ENCODE data around the gene ABCA4.

ABCA4 gene

GRCh38 chr1:94090761-94091160 lies 30.2 kb downstream of the ABCA4 start:
- in situ Hi-C loops (cut with HindIII; ENCODE audit: low sequenced_read_pairs) = no loop called here

DNA sequence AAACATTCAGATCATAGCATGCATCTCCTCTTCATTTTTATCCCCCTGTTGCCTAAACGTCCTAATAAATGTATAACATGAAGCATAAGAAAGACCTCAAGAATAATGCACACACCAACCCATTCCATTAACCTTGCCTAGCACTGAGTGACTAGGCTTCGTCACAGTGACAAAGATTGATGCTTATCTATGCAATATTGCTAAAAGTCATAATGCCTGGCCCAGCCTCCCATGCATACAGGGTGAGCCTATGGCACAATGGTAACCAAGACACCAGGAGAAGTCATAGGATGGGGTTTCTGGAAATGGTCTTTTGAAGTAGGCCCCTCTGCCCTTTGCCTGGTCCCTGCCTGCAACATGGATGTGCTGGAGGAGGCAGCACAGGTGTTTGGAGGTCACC lies 33.8 kb downstream of the ABCA4 start:
- in situ Hi-C loops (cut with HindIII; ENCODE audit: low sequenced_read_pairs) = no loop called here

- in situ Hi-C loops (cut with HindIII; ENCODE audit: low sequenced_read_pairs) = no loop called here
These were observed 36.4 kb downstream of the ABCA4 start for GRCh38 chr1:94084547-94084946.

- in situ Hi-C loops (cut with HindIII; ENCODE audit: low sequenced_read_pairs) = no loop called here
These were observed 36.9 kb downstream of the ABCA4 start for GRCh38 chr1:94084085-94084484.

DNA sequence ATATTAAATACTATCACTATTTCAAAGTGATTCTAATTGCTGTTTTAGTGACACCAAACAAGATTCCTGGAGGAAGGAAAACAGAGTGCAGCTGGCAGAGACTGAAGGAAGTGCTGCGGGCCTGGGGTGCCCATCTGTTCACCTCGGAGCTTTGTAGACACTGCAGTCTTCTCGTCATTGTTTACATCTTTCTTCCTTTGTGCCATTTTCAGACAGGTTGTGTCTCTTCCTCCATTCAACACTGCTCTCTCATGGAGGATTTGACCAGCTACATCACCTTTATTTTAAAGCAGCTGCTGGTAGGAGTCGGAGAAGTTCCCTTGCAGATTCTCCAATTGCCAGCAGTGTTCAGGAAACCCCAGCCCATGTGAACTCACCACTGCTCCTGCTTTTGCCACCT lies 37.3 kb downstream of the ABCA4 start:
- in situ Hi-C loops (cut with HindIII; ENCODE audit: low sequenced_read_pairs) = no loop called here

DNA sequence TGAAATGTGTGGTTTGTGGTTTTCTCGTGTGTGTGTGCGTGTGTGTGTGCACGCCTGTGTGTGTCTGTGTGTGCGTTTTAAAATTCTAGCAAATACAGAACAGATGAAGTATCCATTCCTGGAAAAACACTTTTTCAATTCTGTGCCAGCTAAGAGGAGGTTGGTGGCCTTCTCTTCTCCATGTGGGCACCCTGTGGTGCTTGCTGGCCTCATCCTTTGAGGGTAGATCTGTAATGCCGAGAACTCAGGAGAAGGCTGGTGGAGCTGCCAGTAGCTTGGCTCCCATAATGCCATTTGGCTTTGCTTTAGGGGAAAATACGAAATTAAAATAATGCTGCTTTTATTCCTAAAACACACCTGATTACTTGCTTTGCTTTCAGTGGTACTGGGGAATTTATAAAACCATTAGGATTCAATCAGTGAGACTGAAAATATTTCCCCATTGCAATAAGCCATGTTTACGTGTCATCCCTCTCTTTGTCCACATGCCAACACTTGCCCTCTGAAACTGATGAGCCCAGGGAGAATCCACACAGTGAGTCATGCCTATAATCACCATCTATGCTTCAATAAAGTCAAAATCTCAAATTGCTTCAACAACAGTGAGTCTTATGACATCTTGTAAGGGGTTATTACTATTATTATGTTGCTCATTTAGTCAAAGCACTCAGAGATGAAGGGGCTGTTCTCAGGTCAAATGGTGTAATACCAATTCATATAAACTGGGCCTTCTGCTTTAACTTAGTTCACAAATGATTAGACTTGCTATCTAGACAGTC lies 39.2 kb downstream of the ABCA4 start:
- in situ Hi-C loops (cut with HindIII; ENCODE audit: low sequenced_read_pairs) = no loop called here

GRCh38 chr1:94079989-94080388 lies 41.0 kb downstream of the ABCA4 start:
- in situ Hi-C loops (cut with HindIII; ENCODE audit: low sequenced_read_pairs) = loop anchor here (5.0 kb wide), 3 partner anchors 43 to 97 kb away; no protein-coding TSS in a partner anchor

- in situ Hi-C loops (cut with HindIII; ENCODE audit: low sequenced_read_pairs) = loop anchor here (5.0 kb wide), 3 partner anchors 42 to 98 kb away; no protein-coding TSS in a partner anchor
These were observed 41.6 kb downstream of the ABCA4 start for GRCh38 chr1:94079080-94079940.

DNA sequence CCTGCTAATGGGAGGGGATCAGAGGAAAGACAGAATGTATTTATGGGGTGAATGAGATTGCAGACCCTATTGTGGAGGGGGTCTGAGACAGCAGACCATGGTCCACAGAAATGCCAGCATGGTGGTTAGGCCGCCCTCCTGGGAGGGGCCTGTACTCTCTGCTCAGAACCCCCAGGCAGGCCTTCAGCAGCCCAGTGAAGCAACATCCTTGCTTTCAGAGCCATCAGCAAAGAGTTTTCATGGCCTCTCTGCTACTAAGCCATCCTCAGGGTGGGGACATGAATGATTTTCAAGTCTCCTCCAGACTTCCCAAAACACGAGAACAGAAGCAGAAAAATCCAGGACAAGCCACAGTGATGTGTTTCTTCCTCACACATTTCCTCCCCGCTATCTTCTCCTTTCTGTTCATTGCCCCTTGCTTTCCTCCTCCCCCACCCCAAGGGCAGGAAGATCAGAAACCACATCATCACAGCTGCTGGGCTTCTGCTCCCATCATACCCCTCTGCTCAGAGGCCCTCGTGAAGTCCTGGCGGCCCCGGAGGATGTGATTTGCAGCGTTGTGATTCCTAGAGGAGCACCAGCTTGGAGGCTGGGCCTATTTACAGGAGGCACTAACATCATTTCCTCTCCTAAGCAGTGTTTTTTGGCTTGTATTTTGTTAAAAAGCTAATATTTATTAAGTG lies 48.0 kb downstream of the ABCA4 start:
- in situ Hi-C loops (cut with HindIII; ENCODE audit: low sequenced_read_pairs) = no loop called here

DNA sequence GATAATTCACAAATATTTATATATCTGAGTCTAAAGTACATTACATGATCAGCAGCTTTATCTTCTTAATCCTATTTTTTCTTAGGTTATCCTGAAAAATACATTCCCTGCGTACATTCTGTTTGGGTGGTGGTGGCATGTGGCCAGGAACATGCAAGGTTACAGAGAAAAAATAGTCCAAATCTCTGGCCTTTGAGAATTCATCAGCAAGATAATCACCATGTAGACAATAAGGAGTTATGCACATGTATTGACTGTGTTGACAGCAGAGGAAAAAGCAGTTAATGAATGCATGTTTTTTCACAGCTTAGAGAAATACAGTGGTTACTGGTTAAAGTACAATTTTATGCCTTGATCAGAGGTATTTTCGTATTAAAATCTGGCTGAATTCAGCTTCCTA lies 49.0 kb downstream of the ABCA4 start:
- in situ Hi-C loops (cut with HindIII; ENCODE audit: low sequenced_read_pairs) = no loop called here

DNA sequence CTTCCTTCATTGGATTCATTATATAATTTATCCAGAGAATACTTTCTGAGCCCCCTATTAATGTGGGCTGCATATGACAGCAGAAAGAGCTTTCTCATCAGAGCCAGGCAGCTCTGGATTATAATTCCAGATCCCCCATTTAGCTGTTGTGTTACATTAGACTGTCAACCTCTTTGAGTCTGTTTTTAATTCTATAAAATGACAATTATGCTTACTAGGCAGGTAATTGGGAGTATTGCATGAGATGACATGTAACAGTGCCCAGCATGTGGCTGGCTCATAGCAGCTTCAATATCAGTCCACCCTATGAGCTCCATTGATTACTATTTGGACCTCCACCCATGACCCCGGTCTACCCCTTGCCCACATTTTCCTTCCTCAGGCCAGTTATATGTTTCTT lies 49.6 kb downstream of the ABCA4 start:
- in situ Hi-C loops (cut with HindIII; ENCODE audit: low sequenced_read_pairs) = no loop called here

GRCh38 chr1:94070865-94071264 lies 50.1 kb downstream of the ABCA4 start:
- in situ Hi-C loops (cut with HindIII; ENCODE audit: low sequenced_read_pairs) = no loop called here

GRCh38 chr1:94069919-94070285 lies 51.0 kb downstream of the ABCA4 start:
- in situ Hi-C loops (cut with HindIII; ENCODE audit: low sequenced_read_pairs) = no loop called here

DNA sequence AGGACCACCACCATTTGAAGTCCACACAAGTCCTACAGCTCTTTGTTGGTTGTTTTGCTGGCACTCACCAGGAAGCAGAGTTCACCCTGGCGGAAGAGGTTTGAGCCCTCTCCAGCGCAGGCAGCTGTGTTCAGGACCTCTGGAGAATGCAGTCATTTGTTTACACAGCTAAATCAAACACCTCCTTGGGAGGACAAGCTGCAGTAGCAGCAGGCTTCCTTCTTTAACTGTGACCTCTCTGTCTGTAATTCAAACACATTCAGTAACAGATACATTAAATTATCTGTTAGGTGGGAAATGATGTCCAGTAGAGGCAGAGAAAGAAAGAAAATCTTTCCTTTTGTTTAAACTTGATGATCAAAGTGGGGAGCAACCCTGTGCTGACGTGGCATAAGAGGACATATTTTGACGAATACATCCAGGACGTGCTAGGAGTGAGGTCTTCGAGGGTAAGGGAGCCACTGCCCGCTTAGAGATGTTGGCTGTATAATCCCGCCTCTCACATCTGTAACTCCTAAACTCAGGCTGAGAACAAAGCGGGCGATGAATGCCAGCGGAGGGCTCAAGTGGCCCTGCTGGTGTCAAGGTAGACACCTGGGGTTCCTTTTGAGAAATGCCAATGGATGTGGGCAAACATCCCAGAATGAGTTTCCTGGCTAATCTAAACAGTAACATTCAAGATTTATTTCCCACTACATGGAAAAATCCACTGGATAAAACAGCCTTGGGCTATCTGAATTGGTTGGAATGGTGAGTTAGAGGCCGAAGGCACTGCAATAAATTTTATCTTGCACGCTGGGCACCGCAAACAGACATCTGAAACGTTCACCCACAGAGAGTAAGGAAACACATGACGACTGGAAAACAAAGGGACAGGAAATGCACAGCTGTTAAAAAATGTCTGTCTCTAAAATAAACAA lies 51.7 kb downstream of the ABCA4 start:
- in situ Hi-C loops (cut with HindIII; ENCODE audit: low sequenced_read_pairs) = no loop called here

DNA sequence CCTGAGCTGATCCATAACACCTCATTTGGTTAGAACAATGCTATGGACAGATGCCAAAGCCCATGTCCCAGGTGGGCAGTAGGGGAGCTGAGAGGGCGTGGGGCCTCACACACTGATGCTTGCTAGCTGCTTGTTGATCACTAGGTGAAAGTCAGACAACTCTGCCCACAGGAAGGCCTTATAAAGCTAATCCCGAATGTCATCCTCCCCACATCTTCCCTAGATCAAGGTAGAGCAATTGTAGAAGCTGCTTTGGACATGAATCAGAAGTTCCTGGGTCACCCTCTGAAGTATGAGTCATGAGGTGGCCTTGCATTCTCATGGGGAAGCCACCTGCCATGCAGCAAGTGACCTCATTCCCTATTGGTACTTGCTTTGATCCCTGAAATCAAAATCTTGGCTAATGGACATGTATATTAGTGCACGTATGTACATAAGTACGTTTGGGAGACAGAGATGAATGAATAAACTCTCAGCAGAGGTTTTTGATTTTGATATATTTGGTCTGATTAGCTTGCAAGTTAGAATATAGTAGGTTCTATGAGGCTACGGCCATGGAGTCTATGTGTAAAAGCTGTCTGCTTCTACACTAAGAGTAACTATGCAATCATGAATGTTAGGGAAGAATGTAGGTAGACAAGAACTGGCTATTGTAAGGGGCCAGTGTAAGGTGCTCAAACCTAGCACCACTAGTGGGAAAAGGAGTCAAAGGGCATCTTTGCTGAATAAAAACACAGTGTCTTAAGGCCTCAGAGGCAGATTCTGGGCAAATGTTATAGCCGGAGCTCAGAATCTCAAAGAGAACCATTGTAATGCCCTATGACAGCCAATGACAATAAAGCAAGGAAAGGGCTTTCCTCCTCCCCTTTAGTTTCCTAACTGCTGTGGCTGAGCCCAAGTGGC lies 52.6 kb downstream of the ABCA4 start:
- in situ Hi-C loops (cut with HindIII; ENCODE audit: low sequenced_read_pairs) = no loop called here

DNA sequence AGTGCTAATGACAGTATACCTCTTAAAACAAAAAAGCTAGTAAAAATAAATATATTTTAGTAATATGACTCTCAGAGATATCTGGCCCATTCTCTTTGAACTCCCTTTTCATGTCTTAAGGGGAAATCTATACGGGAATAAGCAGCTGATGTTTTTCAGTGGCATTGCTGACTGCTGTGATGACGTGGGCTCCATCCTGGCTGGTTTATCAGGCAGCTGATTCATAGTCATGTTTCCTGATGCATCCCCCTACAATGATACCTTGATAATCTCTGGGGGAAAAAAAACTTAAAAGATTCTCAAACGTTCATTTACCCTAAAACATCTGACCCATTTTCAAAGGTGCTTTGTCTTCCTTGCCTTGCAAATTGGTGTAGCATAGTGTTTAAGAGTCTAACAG lies 53.8 kb downstream of the ABCA4 start:
- in situ Hi-C loops (cut with HindIII; ENCODE audit: low sequenced_read_pairs) = no loop called here

GRCh38 chr1:94063379-94063778 lies 57.6 kb downstream of the ABCA4 start:
- in situ Hi-C loops (cut with HindIII; ENCODE audit: low sequenced_read_pairs) = no loop called here

GRCh38 chr1:94061513-94062443 lies 59.2 kb downstream of the ABCA4 start:
- in situ Hi-C loops (cut with HindIII; ENCODE audit: low sequenced_read_pairs) = no loop called here
